Activated CD8-positive, alpha-beta memory T cell treated with anti-CD3 and anti-CD28 coated beads, Interleukin-2, amount 50 U/mL, for 1 hour (primary cell): ENCODE data around the gene LARP4B.

Source experiments
- DNase-seq: peaks from one replicate; pipeline ENCODE4 v3.0.0-alpha.2; 2020; ENCODE audit errors: extremely low read depth

LARP4B gene

DNA sequence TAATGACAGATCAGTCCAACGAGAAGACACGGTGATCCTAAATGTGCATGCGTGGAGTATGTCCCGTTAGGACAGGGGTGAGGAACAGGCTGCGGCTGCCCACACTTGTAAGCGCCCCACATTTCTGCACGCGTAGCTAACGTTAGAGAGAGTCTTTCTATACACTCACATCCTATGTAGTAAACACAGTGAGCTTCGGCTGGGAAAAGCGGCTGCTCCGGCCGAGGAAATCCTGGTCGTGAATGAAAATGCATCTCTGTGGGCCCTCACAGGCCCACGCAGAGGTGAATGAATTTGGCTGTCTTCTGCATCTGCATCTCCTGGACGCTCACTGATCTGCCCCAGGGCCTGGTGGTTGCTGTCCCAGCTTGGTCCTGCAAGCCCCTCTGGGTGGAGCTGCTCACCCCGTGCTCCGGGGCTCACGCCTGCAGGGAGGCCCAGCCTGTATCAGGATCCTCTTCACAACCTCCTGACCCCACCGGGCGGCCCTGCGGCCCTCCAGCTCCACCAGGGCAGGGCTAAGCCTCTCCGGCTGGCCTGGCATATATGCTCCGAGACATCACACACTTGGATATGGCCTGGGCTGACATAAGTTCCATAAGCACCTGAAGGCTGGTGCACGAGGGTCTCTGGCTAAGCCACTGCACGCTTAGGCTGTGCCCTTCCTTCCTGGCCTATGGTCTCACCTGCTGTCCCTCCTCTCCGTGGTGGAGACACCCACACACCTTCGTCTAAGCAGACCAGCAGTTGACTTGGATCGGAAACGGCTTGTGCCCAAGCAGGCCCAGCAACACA, 124.1 kb downstream of the LARP4B start:
- no peak for DNase-seq

DNA sequence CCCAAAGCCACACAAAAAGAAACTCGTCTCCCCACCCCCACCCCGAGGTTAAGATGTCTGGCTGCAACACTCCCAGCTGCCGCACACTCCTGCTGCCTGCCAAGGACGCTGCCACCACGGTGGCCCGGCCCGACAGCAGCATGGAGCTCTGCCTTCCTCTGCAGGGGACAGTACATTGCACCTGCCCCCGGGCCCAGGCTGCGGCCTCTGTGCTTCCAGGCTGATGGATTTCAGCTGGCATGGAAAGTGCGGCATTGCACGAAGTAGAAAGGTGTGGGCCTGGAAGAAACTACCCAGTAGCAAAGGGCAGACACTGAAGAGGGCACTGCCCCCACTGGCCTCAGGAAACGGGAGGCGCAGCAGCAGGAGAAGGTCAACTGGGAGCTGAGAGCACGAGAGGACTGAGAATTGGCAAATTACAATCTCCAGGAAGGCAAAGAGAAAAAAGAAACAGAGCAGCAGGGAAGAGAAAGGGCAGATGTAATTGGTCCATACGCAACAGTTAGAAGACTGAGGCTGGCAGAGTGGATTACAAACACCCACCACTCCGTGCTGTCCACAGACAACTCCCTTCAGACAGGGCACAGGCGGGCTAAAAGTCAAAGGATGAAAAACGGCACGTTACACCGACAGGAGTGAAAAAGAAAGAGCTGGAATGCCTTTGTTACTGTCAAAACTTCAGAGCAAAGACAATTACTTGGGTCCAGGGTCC, 124.9 kb downstream of the LARP4B start:
- DNase-seq = no peak

DNA sequence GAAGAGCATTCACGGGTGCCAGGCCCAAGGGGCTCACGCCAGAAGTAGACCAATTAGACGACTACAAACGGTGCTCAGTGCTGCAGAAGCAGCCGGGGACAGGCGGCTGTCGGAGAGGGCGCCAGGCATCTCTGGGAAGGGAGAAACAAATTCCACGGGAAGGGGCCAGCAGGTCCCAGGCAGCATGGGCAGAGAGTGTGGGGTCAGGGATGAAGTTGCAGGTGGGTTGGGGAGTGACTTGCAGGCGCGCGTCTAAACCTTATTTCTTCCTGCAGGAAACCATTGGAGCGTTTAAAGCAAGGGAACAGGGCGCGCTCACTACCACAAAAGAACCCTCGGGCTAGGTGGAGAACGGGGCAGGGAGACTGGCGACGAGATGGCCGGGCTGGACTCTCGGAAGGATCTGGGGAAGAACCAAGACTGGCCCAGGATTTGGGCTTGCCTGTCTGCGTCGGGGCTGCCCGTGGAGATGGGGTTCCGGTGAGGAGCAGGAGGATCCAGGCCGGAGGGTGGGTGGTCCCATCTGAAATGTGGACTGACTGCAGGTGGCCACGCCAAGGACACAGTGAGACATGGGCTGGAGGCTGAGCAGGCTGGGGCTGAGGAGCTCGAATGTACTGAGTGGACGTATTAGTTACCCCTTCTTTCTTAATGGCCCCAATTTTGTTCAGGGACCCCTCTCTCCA, 125.7 kb downstream of the LARP4B start:
- no peak for DNase-seq

DNA sequence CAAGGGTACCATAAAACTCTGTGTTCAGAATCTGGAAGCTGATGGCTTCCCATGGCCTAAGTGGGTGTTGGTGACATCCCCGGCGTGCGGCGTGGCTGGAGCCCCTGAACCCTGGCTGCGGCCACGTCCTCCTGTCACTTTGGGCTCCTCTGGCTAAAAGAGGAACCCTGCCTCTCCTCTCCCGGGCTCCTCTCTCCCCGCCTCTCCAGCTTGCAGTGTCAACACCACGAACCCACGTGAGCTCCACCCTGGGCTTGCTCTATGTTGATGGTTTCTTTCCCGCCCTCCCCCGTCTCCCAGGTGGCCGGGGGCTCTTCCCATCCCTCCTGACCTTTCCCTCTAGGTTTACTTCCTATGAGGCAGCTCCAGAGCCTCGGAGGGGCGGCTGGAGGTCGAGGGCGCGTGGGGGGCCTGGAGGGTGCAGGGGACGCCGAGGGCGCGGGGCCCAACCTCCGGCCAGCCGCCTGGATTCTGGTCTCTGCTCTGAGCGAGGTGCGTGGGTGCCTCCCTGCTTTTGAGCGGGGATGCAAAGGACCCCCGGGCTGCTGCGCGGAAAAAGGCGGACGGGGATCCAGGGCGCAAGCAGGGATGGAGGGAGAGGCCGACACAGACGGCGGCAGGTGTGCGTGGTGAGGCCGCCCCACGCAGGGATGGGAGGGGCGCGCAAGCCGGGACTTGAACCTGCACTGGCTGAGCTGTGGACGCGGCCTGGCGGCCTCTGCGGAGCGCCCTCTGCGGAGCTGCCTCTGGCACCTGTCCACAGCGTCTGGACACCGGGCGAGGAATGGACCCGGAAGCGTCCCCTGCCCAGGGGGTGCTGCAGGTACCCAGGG, 126.5 kb downstream of the LARP4B start:
- DNase-seq = no peak

DNA sequence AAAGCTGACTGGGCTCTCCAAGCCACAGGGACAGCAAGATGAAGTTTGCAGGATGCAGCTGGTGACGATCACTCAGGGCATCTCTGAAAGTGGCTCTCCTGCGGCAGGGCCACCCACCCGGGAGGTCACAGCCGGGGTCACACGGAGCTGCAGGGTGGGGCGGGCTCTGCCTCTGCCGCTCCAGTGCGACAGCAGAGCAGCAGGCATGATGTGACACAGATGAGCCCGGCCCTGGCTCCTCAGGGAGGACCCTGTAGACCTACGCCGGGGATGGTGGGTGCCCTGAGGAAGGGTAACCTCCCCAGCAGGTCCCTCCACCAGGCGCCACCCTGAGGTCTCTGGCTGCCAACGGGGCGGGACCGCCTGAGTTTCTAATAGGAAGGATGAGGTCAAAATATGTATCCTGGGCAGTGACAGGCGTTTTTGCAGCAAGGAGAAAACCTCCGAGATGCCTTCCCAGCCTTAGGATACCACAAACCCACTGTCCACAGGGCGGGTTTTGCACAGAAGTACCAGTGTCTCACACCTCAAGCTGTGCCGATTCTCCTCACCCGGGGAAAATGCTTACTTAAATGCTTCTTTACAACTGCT, 127.2 kb downstream of the LARP4B start:
- DNase-seq = no peak

DNA sequence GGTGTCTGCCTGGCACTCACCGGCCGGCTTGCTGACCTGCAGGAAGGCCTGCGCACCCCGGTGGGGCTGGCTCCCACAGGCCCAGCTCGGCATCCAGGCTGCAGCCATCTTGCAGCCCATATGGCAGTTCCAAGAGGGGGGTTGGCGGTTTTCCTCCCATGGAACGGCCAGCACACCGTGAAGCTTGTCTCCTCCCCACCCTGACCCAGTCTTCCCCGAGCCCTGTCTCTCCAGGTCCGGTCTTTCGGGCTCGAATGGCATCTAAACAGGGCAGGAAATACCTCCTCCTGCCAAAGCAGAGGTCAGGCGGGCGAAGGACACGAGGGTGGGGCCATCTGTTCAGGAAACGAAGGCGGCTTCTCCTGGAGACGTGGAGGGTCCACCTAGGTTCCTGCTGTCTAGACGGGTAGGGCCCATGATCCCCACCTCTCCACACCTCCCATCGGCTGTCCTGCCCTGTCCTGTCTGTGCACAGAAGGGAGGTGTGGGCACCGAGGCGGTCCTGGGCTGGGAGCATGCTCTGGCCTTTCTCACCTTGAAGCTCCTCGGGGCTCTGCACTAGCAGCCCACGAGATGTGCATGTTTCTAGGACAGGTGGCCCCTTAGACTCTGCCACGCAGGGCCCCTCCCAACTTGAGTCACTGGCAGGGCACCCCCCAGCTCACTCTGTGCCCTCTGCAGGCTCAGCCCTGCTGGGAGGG, 128.3 kb downstream of the LARP4B start:
- DNase-seq = no peak

DNA sequence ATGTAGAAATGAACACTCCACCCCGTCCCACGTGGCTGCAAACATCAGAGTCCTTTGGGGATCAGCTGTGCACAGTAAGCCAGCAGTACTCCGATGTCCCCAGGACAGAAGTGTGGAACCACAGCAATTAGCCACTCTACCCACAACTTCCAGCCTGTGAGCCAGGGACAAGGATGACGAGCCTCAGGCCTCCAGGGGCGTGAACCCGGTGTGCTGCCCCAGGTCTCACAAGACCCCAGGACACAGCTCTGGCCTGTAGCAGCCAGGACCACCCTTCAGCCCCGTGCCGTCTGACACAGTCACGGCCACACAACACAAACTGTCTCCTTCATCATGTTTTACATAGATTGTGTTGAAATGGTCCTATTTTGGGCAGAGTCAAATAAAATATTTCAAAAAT, 129.0 kb downstream of the LARP4B start:
- DNase-seq = no peak

DNA sequence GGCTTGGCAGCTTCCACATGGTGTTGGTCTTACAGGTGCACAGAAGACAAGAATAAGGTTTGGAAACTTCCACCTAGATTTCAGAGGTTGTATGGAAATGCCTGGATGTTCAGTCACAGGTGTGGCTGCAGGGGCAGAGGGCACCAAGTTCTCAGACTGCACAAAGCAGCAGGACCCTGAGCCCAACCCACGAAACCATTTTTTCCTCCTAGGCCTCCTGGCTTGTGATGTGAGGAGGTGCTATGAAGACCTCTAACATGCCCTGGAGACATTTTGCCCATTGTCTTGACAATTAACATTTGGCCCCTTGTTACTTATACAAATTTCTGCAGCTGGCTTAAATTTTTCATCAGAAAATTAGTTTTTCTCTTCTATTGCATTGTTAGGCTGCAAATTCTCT, 134.3 kb downstream of the LARP4B start:
- DNase-seq = no peak

DNA sequence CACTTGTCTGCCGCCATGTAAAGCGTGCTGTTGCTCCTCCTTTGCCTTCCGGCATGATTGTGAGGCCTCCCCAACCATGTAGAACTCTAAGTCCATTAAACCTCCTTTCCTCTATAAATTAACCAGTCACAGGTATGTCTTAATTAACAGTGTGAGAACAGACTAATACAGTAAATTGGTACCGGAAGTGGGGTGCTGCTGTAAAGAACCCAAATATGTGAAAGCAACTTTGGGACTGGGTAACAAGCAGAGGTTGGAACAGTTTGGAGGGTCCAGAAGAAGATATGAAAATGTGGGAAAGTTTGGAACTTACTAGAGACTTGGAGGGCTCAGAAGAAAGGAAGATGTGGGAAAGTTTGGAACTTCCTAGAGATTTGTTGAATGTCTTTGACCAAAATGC, 135.3 kb downstream of the LARP4B start:
- no peak for DNase-seq

DNA sequence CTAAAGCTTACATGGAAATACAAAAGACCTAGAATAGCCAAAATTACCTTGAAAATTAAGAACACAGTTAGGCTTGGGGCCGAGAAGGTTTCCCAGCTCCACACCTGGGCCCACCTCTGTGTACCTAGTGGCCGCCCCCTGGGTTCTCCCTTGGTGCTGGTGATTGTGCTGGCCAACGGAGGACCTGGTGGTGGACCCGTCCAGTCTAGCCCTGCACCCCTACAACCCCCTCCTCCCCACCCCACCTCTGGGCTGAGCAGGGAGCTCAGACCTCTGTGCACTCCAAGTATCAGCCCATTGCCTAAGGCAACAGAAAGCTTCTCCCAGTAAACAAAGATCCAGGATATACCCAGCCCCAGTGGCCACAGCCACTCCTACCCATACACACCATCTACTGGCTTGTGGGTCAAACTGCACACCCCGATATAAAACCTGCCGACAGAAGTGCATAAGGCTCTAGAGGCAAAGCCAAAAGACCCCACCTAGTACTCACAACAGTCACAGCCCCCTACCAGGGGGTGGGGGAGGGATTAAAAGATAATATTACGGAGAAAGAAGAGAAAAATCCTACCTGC, 137.0 kb downstream of the LARP4B start:
- no peak for DNase-seq

DNA sequence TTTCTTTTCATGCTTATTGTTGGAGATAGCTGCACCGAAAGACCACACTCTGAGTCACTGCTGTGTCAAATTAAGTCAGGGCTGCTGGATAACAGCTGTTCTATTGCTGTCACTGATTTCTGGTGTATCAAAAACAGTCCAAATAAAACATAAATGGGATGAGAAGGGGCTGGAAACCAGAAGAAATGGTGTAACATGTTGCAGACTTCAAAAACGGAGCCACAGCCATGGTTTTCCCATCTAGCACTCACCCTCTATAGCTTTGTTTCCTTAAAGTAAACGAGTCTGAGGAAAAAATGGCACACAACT, 138.8 kb downstream of the LARP4B start:
- DNase-seq = no peak

DNA sequence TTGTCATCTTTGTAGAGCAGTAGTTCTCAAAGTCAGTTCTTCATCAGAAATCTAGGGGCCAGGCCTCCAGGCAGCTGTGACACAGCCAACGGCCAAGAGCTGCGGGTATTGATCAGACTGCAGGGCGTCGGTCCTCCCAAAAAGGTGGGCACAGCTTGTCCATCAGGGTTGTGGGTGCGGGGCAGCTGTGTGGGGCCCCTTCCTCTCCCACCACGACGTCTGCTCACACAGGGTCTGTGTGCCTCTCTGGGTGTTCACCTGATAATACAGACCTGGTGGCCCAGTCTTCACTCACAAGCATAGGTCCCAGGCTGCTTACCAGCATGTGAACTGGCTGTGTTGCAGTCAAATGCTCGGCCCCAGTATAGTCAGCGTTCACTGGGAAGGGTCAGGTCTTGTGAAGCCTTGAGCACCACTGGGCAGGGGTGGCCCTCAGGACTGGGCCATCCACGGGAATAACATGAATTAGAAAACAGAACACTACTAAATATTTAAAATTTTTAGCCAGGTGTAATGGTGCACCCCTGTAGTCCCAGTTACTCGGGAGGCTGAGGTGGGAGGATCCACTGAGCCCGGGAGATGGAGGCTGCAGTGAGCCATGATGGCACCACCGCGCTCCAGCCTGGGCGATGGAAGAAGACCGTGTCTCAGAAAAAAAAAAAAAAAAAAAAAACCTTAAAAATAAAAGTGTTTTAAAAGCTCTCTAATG, 139.3 kb downstream of the LARP4B start:
- DNase-seq = no peak

DNA sequence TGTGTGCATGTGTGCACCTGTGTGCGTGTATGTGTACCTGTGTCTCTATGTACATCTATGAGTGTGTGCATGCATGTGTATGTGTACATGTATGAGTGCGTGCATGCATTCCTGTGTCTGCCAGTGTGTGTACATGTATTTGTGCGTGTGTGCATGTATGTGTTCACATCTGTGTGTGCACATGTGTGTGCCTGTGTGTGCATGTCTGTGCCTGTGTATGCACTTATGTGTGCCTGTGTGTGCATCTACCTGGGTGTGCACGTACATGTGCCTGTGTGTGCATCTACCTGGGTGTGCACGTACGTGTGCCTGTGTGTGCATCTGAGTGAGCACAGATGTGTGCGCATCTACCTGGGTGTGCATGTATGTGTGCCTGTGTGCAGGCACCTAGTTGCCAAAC, 139.9 kb downstream of the LARP4B start:
- DNase-seq = no peak

DNA sequence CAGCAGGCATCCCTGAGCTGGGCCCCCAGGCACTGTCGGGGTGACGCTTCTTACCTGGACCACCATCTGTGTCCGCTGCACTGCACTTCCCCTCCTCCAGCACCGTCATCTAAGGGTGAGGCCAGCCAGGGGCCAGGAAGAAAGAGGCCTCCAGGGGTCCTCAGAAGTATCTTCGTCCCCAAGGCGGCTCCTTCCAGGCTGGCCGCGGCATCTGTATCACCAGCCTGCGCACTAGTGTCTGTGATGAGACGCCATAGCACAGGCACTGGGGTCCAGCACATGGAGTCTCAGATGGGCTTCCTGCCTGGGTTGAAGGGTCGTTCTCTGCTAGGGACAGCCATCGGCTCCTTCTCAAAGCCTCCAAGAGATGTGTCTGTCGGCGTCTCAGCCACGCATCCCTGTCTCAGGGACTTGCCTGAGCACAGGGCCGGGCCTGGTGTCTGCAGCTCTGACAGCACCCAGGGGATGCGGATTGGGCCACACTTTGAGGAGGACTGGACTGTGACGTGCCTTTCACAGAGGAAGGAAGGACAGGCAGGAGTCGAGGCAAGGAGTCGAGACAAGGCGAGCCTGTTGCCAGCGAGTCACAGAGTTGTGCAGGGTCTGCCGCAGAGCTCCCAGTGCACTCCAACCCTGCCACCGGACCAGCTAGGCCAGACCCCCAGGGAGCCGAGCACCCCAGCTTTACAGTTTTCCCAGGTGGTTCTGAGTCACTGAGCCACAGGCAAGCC, 140.5 kb downstream of the LARP4B start:
- no peak for DNase-seq

DNA sequence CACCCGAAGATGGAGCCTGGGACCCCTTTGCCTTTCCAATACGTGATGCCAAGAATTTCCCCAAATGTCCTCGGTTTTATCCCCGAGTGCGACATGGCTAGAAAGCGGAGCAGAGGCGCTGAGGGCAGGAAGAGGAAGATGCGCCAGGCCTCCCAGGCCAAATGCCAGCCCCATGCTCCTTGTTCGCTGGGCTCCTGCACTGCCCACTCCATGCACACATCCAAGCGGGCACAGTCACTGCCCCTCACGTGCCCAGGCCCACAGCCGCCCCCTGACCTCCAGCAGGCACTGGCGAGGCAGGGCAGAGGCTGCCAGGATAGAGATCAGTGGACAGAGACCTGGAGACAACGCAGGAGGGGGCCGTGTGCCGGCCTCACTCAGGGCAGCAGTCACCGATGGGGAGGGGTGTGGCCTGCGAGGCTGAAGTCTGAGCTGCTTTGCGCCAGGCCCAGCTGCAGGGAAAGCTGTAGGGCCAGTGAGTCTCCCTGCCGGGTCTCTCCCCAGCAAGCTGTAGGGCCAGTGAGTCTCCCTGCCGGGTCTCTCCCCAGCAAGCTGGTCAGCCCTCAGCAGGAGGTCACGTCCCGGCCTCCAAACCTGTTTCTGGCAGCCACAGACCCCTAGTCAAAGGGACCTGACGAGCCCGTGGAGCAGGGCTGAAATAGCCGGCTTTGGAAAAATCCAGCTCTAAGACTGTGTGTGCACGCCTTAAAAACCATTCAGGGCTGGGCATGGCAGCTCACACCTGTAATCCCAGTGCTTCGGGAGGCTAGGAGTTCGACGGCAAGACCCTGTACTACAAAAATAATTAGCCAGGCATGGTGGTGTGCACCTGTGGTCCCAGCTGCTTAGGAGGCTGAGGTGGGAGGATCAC, 141.4 kb downstream of the LARP4B start:
- DNase-seq = no peak

DNA sequence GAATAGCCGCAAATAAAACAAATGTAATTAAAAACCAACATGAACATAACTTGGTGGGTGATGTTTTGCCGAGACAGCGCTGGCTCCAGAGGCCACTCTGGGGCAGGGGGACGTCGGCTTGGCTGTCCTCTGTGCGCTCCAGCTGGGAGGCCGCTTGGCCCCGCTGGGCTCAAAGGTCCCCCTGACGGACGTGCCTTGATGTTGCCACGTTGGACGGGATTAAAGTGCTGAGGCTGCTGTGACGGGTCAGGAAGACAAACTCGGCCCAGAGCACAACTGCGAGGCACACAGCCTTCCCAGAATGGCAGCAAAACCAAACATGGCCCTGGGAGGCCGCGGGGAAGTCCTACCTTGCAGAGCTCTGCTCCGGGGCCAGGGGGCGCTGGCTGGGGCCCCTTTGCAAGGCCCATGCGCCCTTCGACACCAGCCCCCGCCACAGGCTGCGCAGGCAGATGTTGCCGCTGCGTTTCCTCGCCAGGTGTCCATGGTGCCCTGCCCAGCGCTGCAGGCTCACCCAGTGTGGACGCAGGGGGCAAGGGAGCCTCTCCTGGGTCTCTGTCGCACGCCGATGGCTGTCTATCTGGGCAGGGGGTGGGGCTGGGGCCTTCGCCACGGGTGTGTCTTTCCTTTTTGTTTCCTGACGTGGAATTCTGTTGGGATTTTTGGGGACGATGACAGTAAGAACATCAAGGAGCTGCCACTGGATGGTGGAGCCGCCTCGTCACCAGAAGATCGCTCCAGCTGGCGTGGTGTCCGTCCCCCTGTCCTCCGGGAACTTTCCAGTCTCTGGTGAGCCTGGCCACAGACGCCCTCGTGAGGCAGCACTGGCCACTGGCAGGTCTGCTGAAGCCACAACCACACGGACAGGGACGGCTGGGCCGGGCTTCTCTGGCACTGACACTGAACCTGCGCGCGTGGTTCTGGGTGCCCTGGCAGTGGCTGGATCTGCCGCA, 142.4 kb downstream of the LARP4B start:
- DNase-seq = no peak

DNA sequence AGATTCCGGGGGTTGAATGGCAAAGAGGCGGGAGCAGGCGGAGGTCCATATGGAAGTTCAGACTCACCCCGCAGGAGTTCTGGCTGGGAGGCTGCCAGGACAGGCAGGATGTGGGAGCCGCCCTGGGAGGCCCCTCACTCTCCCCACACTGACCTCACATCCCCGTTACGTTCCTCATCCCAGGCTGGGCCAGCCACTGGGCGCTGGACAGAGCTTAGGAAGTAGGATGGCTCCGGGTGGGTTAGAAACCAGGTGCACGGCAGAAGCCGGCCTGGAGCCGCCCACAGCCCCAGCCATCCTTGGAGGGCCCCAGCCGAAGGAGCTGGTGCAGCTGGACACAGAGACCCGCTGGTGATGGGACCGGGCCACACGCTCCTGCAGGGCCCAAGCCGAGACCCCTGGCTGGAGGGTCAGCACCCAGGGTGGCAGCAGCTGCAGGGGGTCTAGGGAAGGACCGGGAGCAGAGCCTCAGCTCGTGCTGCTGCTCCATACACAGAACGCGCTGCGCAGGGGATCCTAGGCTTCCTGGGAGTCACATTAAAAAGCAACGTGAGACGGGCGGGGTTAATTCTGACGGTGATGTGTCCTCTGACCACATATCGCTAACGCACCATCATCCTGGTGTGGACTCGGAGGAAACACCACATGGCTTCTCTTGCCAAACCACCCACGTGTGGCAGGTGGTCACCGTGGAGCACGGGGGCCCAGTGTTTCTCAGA, 143.4 kb downstream of the LARP4B start:
- no peak for DNase-seq
